IPS-15b (cell line): ENCODE measurements around the gene BRINP1.

Source experiments
- H3K27me3 ChIP-seq: one replicate; pipeline ENCODE4 v1.6.1; 2013; ENCODE audit warnings: low read length; ENCODE audit not compliant: control insufficient read depth, insufficient read depth
- H3K36me3 ChIP-seq: one replicate; pipeline ENCODE4 v1.6.1; 2013; ENCODE audit warnings: low read length; ENCODE audit not compliant: control insufficient read depth, insufficient read depth
- H3K4me1 ChIP-seq: one replicate; pipeline ENCODE4 v1.6.1; 2013; ENCODE audit warnings: mild to moderate bottlenecking, low read length; ENCODE audit not compliant: control insufficient read depth, insufficient read depth
- H3K4me3 ChIP-seq: one replicate; pipeline ENCODE4 v1.5.1; 2013; ENCODE audit warnings: low read depth, low read length
- H3K9ac ChIP-seq: one replicate; pipeline ENCODE4 v1.6.1; 2013; ENCODE audit warnings: low read depth, mild to moderate bottlenecking, low read length
- H3K9me3 ChIP-seq: one replicate; pipeline ENCODE4 v1.6.1; 2013; ENCODE audit warnings: mild to moderate bottlenecking, low read length; ENCODE audit not compliant: control insufficient read depth, insufficient read depth

Gene BRINP1

DNA sequence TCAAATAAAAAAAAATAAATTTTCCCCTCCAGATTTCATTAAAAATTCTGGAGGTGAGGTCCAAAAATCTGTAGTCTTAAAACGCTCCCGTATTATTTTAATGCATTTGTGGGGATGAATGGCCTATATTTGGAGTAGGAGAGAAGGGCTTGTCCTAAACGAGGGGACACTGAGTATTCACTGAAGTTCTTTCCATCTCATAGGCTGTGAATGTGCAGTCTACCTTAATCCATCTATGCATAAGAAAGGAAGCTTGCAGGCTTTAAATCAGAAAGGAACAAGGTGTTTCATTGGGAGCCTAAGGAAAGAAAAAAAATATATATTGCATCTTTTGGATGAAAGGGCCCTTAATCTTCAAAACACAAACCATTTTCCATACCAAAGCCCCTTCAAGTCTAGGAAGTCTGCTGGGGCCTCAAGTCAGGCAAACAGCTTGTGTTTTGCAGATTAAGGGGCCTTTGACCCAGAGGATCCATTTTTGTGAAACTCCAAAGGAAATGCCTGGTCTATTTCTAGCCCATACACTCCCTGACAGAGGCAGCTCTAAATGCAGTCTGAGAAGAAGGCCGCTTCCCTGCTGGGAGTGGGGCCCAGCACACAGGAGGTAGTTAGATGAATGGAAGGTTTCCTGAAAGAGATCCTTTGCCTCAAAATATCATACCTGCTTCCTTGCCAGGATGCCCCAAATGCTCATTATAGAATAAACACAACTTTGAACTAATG, 35.6 kb downstream of the BRINP1 start:
- Histone ChIP-seq H3K4me3 (no peak overlapping the region), H3K9me3 (no peaks in the 10 kb centered on the region), H3K9ac (no peak overlapping the region), H3K4me1 (peaks cover 32% of the 10 kb centered on the region), H3K27me3 (no peaks in the 10 kb centered on the region), H3K36me3 (no peaks in the 10 kb centered on the region)

DNA sequence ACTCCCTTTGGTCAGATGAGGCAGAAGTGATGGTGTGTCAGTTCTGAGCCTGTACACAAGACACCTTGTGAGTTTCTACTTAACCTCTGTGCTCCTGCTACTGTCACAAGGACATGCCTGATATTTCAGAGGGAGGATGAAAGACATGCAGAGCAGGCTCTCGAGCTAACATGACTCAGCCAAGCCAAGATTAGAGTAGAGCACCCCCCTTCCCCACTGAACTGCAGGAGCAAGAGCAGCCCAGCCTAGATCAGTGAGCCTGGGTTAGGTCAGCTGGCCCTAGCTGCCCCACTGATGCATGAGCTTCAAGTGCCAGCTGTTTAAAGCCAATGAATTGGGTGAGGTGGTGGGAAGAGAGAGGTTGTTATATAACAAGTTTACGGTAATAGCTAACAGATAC, 36.7 kb downstream of the BRINP1 start:
- Histone ChIP-seq H3K4me1 (peaks cover 32% of the 10 kb centered on the region), H3K9ac (no peak overlapping the region), H3K9me3 (no peaks in the 10 kb centered on the region), H3K36me3 (no peaks in the 10 kb centered on the region), H3K4me3 (no peak overlapping the region), H3K27me3 (no peaks in the 10 kb centered on the region)

DNA sequence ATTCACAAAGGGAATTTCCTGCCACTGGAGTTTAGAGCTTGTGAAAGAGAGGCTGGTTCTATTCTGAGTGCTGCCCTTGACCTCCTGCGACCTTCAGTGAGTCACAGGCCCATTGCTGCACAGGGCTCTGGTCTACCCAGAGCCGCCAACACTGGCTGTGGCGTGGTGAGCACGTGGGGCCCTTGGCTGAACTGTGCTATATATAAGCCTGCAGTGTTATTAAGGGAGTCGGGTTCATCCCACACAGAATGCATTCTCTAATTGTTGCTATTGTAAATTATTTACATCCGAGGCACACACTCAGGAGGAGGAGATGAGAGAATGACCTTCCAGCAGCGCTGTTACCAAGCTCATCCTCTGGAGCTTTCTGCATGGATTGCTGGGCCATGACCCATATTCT, 47.1 kb downstream of the BRINP1 start:
- Histone ChIP-seq H3K9ac (no peak overlapping the region), H3K4me1 (no peaks in the 10 kb centered on the region), H3K27me3 (no peaks in the 10 kb centered on the region), H3K9me3 (no peaks in the 10 kb centered on the region), H3K36me3 (no peaks in the 10 kb centered on the region), H3K4me3 (no peak overlapping the region)

DNA sequence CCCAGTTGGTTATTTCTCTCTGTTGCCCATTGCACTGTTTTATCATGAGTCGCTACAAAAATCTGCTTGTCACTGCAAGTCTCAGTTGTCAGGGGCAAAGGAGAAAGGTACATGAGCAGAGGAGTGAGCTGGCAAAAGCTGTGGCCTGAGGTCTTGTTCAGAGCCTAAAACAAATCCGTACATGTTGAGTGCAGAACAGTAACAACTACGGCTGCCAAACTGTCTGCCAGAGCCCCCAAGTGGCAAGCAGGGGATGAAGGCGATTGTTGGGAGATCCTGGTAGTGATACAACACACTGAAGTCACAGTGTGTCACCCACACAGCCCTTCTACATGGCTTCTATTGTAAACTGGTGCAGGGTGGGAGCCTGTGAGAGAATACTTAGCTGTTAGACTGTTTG, 50.9 kb downstream of the BRINP1 start:
- Histone ChIP-seq H3K4me3 (no peak overlapping the region), H3K9ac (no peak overlapping the region), H3K9me3 (no peaks in the 10 kb centered on the region), H3K4me1 (no peaks in the 10 kb centered on the region), H3K36me3 (no peaks in the 10 kb centered on the region), H3K27me3 (no peaks in the 10 kb centered on the region)

DNA sequence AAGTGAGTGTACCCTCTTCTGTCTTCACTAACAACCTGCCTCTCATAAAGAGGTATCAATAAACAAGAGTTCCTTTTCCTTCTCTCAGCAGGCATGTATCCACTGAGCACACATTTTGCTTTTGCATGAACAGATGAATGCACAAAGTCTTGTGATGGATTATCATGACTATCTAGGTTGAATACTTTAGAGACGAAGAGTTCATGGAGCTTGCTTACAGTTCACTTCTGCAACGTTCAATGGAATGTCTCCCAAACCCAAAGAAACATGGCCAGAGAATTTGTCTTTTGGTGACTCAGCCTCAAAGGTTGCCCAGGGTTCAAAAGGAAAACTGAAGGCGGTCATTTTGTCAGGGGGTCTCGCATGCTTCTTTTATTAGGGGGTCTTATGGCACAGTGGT, 55.4 kb downstream of the BRINP1 start:
- Histone ChIP-seq H3K36me3 (no peaks in the 10 kb centered on the region), H3K9me3 (no peaks in the 10 kb centered on the region), H3K9ac (no peak overlapping the region), H3K4me1 (no peaks in the 10 kb centered on the region), H3K4me3 (no peak overlapping the region), H3K27me3 (no peaks in the 10 kb centered on the region)

DNA sequence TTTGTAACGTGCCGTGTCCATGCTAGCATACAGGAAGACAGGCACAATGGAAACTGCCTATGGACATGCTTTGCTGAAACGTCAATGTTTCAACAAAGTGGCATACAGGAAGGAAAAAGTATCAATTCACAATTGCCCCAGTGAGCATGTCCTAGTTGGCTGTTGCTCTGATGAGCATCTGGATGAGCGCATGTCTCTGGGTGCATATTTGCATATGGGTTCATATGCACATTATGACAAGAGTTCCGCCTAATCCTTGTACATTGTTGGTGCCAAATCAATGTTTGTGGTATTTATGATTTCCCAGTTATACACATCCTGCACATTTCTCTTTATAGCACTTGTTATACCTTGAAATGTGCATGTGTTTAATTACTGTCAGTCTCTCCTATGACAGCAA, 58.5 kb downstream of the BRINP1 start:
- Histone ChIP-seq H3K4me3 (no peak overlapping the region), H3K27me3 (no peaks in the 10 kb centered on the region), H3K9ac (no peak overlapping the region), H3K9me3 (no peaks in the 10 kb centered on the region), H3K36me3 (no peaks in the 10 kb centered on the region), H3K4me1 (no peaks in the 10 kb centered on the region)

DNA sequence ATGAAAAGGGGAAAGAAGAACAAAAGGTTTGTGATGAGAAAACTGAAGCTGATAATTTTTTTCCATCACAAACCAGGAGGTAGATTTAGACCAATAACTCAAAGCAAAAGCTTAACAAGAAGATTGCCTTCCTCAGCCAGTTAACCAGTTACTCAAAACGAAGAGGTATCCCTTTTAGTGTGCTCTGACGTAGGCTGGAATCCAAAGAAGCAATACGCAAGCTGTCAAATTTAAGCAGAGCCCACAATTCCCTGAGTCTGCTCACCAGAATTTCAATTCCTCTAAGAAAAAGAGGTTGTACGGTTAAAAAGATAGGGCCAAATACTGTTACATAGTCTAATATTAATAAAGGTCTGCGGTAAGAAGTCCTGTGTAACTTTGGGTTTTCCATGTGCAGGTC, 61.8 kb downstream of the BRINP1 start:
- Histone ChIP-seq H3K27me3 (no peaks in the 10 kb centered on the region), H3K9ac (no peak overlapping the region), H3K9me3 (no peaks in the 10 kb centered on the region), H3K4me3 (no peak overlapping the region), H3K36me3 (no peaks in the 10 kb centered on the region), H3K4me1 (peaks cover 4% of the 10 kb centered on the region)

DNA sequence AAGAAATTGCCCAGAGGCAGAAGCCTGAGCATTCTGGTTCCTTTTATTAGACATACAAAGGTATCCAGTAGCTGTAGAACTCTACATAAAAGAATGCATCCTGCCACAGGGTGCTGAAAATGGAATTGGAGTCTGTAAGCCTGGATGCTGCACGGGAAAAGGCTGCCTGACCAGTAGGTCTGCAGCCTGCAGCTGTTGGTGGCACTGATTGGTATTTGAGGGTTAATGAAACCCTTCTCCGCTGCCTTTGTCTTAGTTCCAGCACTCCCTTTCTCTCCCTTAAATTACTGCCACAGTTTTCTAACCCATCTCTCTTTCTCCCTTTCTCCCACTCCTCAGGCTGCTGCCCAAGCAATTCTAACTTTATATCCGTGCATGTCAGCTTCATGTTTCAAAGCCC, 64.7 kb downstream of the BRINP1 start:
- Histone ChIP-seq H3K36me3 (no peaks in the 10 kb centered on the region), H3K9me3 (no peaks in the 10 kb centered on the region), H3K4me1 (peaks cover 4% of the 10 kb centered on the region), H3K4me3 (no peak overlapping the region), H3K9ac (no peak overlapping the region), H3K27me3 (no peaks in the 10 kb centered on the region)

DNA sequence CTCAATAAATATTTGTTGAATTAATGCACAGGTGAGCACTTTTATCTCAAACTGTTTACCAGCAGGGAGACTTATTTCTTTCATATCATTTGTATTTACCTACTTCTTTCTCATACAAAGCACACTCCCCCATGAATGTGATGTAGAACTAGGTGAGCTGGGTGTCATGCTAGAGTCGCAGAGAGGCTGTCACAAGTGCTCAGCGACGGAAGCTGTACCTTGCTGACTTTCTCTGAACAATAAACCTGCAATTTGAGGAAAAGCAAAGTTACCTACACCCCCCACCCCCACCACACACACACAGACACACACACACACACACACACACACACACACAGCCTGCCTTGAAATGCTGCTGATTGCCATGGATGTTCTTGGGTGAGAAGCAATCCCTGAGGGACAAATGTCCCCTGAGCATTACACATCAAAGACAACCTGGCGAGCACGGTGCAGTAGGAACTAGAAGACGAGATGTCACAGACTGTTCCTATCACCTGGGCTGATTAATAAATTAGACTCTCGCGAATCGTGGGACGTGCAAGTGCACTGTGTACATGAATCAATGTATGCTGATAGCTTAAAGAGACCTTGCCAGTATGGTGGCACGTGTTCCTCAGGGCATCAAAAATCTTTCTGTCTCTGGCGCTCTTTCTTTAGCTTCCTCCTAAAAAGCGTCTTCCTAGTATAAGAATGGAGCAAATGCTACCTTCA, 66.1 kb downstream of the BRINP1 start:
- Histone ChIP-seq H3K4me1 (peaks cover 7% of the 10 kb centered on the region), H3K9ac (no peak overlapping the region), H3K4me3 (no peak overlapping the region), H3K36me3 (no peaks in the 10 kb centered on the region), H3K9me3 (no peaks in the 10 kb centered on the region), H3K27me3 (no peaks in the 10 kb centered on the region)

DNA sequence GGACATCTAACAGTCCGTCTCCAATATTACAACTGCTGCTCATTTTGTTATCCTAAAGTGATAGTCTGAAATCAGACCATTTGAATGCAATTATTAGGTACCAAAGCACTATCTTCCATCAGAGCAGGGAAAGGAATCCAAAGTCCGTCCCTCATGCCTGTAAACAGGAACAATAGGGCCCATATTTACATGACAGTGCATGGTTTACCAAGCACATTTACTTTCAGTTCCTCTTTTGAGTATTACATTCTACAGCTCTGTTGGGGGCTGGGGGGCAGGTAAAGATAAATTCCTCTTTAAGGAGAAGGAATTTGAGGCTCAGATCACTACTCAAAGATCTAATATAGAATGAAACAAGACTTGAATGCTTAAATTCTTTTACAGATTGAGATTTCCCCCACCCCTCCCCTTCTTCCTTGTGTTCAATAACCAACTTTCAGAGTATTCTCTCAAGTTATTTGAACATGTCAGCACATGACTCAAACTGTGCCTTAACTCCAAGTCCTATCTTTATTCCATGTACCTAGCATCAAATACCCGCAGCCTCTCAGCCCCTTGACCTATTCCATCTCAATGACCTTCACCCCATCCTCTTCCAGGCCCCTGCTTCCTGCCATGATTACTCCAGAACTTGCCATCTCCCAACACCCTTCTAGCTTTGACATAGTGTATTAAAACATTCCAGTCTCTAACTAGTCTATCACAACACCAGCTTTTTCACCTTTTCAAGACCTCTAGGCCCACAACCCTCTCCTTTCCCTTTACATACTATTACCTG, 71.0 kb downstream of the BRINP1 start:
- Histone ChIP-seq H3K36me3 (no peaks in the 10 kb centered on the region), H3K27me3 (no peaks in the 10 kb centered on the region), H3K4me1 (peaks cover 13% of the 10 kb centered on the region), H3K9ac (no peak overlapping the region), H3K4me3 (peak overlapping the region; percentile 10), H3K9me3 (no peaks in the 10 kb centered on the region)

DNA sequence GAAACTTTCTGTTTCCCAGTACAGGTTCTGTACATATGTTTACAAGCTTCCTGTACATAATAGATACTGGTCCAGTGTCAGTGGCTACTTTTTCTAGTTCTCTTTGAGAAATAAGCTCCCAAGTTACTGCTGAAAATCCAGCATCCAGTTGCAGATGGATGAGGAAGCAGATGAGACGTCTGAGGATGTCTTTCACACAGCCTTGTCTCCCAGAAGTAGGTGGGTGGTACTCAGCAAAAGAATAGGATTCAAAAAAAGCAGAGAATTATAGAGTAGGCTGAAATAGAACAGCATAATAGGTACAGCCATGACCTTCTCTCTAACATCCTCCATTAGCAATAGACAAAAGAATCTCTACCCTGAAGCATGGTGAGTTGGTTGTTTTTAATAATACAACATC, 77.7 kb downstream of the BRINP1 start:
- Histone ChIP-seq H3K27me3 (no peaks in the 10 kb centered on the region), H3K9me3 (no peaks in the 10 kb centered on the region), H3K4me1 (peaks cover 15% of the 10 kb centered on the region), H3K4me3 (no peak overlapping the region), H3K36me3 (no peaks in the 10 kb centered on the region), H3K9ac (no peak overlapping the region)
